ENCODE measurements around the gene EXD1. TPM values are rescaled to one million over a fixed set of nuclear protein-coding genes. Genes with fewer than 3 reads are reported as not detected.

Gene EXD1
- total RNA-seq, 1 experiment from 2014 or later: 0.26 TPM

- TF ChIP-seq, protein P1, sequence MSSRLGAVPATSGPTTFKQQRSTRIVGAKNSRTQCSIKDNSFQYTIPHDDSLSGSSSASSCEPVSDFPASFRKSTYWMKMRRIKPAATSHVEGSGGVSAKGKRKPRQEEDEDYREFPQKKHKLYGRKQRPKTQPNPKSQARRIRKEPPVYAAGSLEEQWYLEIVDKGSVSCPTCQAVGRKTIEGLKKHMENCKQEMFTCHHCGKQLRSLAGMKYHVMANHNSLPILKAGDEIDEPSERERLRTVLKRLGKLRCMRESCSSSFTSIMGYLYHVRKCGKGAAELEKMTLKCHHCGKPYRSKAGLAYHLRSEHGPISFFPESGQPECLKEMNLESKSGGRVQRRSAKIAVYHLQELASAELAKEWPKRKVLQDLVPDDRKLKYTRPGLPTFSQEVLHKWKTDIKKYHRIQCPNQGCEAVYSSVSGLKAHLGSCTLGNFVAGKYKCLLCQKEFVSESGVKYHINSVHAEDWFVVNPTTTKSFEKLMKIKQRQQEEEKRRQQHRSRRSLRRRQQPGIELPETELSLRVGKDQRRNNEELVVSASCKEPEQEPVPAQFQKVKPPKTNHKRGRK (CRISPR knock-in tag; IDR thresholded peaks at IDR 0.05; ENCODE audit: borderline replicate concordance): no peak
- TF ChIP-seq, protein P2, sequence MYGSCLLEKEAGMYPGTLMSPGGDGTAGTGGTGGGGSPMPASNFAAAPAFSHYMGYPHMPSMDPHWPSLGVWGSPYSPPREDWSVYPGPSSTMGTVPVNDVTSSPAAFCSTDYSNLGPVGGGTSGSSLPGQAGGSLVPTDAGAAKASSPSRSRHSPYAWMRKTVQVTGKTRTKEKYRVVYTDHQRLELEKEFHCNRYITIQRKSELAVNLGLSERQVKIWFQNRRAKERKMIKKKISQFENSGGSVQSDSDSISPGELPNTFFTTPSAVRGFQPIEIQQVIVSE (CRISPR knock-in tag; IDR thresholded peaks at IDR 0.05; ENCODE audit: borderline replicate concordance): no peak
- TF ChIP-seq NR3C1 (CRISPR knock-in tag; conservative IDR thresholded peaks at IDR 0.05; ENCODE audit: low read depth): no peak
Observed at GRCh38 chr15:41150279-41150678, 80.3 kb downstream of the EXD1 start (continued).

GRCh38 chr15:41148065-41148464 lies 82.5 kb downstream of the EXD1 start:
- DNase-seq (ENCODE audit: low spot score) (no peak), ATAC-seq (no peak)
- Mint-ChIP-seq H3K9me3 (peaks cover 8% of the 10 kb centered on the region), H3K27me3 (ENCODE audit: low read depth) (no peaks in the 10 kb centered on the region), H3K27ac (no peak overlapping the region), H3K4me1 (no peaks in the 10 kb centered on the region), H3K4me3 (no peak overlapping the region), H3K36me3 (no peaks in the 10 kb centered on the region)
- ChIA-PET POLR2A (no interaction called here), CTCF (no interaction called here)
- no peak for TF ChIP-seq CREM (CRISPR knock-in tag; IDR thresholded peaks at IDR 0.05)
- TF ChIP-seq ATF1 (CRISPR knock-in tag; IDR thresholded peaks at IDR 0.05): no peak
- TF ChIP-seq, protein P3, sequence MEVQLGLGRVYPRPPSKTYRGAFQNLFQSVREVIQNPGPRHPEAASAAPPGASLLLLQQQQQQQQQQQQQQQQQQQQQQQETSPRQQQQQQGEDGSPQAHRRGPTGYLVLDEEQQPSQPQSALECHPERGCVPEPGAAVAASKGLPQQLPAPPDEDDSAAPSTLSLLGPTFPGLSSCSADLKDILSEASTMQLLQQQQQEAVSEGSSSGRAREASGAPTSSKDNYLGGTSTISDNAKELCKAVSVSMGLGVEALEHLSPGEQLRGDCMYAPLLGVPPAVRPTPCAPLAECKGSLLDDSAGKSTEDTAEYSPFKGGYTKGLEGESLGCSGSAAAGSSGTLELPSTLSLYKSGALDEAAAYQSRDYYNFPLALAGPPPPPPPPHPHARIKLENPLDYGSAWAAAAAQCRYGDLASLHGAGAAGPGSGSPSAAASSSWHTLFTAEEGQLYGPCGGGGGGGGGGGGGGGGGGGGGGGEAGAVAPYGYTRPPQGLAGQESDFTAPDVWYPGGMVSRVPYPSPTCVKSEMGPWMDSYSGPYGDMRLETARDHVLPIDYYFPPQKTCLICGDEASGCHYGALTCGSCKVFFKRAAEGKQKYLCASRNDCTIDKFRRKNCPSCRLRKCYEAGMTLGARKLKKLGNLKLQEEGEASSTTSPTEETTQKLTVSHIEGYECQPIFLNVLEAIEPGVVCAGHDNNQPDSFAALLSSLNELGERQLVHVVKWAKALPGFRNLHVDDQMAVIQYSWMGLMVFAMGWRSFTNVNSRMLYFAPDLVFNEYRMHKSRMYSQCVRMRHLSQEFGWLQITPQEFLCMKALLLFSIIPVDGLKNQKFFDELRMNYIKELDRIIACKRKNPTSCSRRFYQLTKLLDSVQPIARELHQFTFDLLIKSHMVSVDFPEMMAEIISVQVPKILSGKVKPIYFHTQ (CRISPR knock-in tag; IDR thresholded peaks at IDR 0.05): no peak
- no peak for TF ChIP-seq ZNF263 (CRISPR knock-in tag; IDR thresholded peaks at IDR 0.05; ENCODE audit: low read depth)
- no peak for TF ChIP-seq IRF2 (CRISPR knock-in tag; IDR thresholded peaks at IDR 0.05; ENCODE audit: borderline replicate concordance, low read depth)
- no peak for TF ChIP-seq ZNF317 (CRISPR knock-in tag; IDR thresholded peaks at IDR 0.05; ENCODE audit: borderline replicate concordance, low read depth)
- TF ChIP-seq, protein P4, sequence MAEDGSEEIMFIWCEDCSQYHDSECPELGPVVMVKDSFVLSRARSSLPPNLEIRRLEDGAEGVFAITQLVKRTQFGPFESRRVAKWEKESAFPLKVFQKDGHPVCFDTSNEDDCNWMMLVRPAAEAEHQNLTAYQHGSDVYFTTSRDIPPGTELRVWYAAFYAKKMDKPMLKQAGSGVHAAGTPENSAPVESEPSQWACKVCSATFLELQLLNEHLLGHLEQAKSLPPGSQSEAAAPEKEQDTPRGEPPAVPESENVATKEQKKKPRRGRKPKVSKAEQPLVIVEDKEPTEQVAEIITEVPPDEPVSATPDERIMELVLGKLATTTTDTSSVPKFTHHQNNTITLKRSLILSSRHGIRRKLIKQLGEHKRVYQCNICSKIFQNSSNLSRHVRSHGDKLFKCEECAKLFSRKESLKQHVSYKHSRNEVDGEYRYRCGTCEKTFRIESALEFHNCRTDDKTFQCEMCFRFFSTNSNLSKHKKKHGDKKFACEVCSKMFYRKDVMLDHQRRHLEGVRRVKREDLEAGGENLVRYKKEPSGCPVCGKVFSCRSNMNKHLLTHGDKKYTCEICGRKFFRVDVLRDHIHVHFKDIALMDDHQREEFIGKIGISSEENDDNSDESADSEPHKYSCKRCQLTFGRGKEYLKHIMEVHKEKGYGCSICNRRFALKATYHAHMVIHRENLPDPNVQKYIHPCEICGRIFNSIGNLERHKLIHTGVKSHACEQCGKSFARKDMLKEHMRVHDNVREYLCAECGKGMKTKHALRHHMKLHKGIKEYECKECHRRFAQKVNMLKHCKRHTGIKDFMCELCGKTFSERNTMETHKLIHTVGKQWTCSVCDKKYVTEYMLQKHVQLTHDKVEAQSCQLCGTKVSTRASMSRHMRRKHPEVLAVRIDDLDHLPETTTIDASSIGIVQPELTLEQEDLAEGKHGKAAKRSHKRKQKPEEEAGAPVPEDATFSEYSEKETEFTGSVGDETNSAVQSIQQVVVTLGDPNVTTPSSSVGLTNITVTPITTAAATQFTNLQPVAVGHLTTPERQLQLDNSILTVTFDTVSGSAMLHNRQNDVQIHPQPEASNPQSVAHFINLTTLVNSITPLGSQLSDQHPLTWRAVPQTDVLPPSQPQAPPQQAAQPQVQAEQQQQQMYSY (CRISPR knock-in tag; IDR thresholded peaks at IDR 0.05): no peak
- no peak for TF ChIP-seq ELF4 (CRISPR knock-in tag; IDR thresholded peaks at IDR 0.05; ENCODE audit: low read depth)
- no peak for TF ChIP-seq ZSCAN18 (CRISPR knock-in tag; IDR thresholded peaks at IDR 0.05)
- TF ChIP-seq ZNF121 (CRISPR knock-in tag; IDR thresholded peaks at IDR 0.05): no peak
- no peak for TF ChIP-seq ERG (CRISPR knock-in tag; IDR thresholded peaks at IDR 0.05)
- TF ChIP-seq, protein P5, sequence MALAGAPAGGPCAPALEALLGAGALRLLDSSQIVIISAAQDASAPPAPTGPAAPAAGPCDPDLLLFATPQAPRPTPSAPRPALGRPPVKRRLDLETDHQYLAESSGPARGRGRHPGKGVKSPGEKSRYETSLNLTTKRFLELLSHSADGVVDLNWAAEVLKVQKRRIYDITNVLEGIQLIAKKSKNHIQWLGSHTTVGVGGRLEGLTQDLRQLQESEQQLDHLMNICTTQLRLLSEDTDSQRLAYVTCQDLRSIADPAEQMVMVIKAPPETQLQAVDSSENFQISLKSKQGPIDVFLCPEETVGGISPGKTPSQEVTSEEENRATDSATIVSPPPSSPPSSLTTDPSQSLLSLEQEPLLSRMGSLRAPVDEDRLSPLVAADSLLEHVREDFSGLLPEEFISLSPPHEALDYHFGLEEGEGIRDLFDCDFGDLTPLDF (CRISPR knock-in tag; IDR thresholded peaks at IDR 0.05): no peak
- no peak for TF ChIP-seq CREB1 (CRISPR knock-in tag; IDR thresholded peaks at IDR 0.05)
- TF ChIP-seq NR2C2 (CRISPR knock-in tag; IDR thresholded peaks at IDR 0.05): no peak
